Esophagus muscularis mucosa (tissue), 4 donors: ENCODE results near the gene PFDN1. TPM values are rescaled to one million over a fixed set of nuclear protein-coding genes. Genes with fewer than 3 reads are reported as not detected.
A peak's percentile ranks its signal among the peaks of the same experiment; 100 is the strongest.

Source experiments
- DNase-seq: peaks from one replicate; pipeline ENCODE4 v3.0.0-alpha.2; 2017; ENCODE audit errors: extremely low spot score
- H3K27ac ChIP-seq, 4 donors: fragments of 200-600 bp; sonication (generic); replicated peaks in 1 of 4; 1 replicate in 3 of 4; 2 replicates in 1 of 4; pipeline ENCODE4 v1.5.1; 2016 to 2019; ENCODE audit warnings: mild to moderate bottlenecking in 1 of 4
- H3K27me3 ChIP-seq, 4 donors: fragments of 200-600 bp; sonication (generic); one replicate each; pipeline versions ENCODE4 v1.5.1 to v1.6.0; 2016 to 2019
- H3K36me3 ChIP-seq, 4 donors: fragments of 200-600 bp; sonication (generic); one replicate each; pipeline ENCODE4 v1.5.1; 2016 to 2019
- H3K4me1 ChIP-seq, 4 donors: fragments of 200-600 bp; sonication (generic); one replicate each; pipeline ENCODE4 v1.5.1; 2016 to 2019
- H3K4me3 ChIP-seq, 4 donors: fragments of 200-600 bp; sonication (generic); 1 replicate in 2 of 4; 2 replicates in 2 of 4; pipeline ENCODE4 v1.5.1; 2016 to 2019; ENCODE audit warnings: mild to moderate bottlenecking in 4 of 4, moderate library complexity in 1 of 4
- H3K9me3 ChIP-seq, 4 donors: fragments of 200-600 bp; sonication (generic); 1 replicate in 3 of 4; 2 replicates in 1 of 4; pipeline ENCODE4 v1.5.1; 2016 to 2019
- CTCF ChIP-seq, 3 experiments: fragments of 200-600 bp in 2 of 3; fragments of 450-650 bp in 1 of 3; sonication (generic) in 2 of 3; IDR thresholded peaks; one replicate each; pipeline ENCODE4 v1.5.1; 2017 to 2019; ENCODE audit warnings: antibody characterized with exemption in 3 of 3, mild to moderate bottlenecking in 2 of 3, moderate library complexity in 1 of 3
- EP300 ChIP-seq: sonication (generic); formaldehyde crosslinking; IDR thresholded peaks from one replicate; pipeline ENCODE4 v1.6.1; 2017; ENCODE audit warnings: antibody characterized with exemption
- POLR2A ChIP-seq: fragments of 450-650 bp; IDR thresholded peaks from one replicate; pipeline ENCODE4 v1.6.1; 2017; ENCODE audit warnings: antibody characterized with exemption, moderate library complexity, mild to moderate bottlenecking, low read depth
- POLR2AphosphoS5 ChIP-seq, 2 donors: sonication (generic); formaldehyde crosslinking; IDR thresholded peaks; one replicate each; pipeline ENCODE4 v1.6.1; 2017; ENCODE audit warnings: antibody characterized with exemption in 2 of 2
- WGBS: methylation state at CpG from one replicate; pipeline ENCODE4 v1.1.5; 2018; 5-methylcytosine and 5-hydroxymethylcytosine counted together
- intact Hi-C: fragments of 100-400 bp; cut with DNase I; formaldehyde crosslinking; loops from one replicate; pipeline ENCODE4 v1.15.1; 2023
- total RNA-seq, 4 donors: library from RNA; depleted of rRNA; stranded (reverse); fragments of >200 nt; gene quantifications; one replicate each; pipeline versions ENCODE4 v1.1.0 to v1.2.1, GENCODE V29; 2016

The PFDN1 gene
- total RNA-seq, 4 donors from 2014 or later, result 84.8 to 126 (median 101) TPM

GRCh38 chr5:140240987-140241706 is 61.8 kb downstream of the PFDN1 start:
- H3K4me3 ChIP-seq, result no peak overlapping the region
- intact Hi-C loops, result no loop called here
- TF ChIP-seq EP300 (no peak), POLR2AphosphoS5 (IDR thresholded peaks at IDR 0.05) (peak; percentile 64 to 90)
- peaks cover 66 to 68% (median 67%) of the 10 kb centered on the region in 4 donors for H3K4me1 ChIP-seq
- peak; percentile 95 for DNase-seq
- peaks cover 0 to 21% (median 3%) of the 10 kb centered on the region in 4 donors for H3K36me3 ChIP-seq
- H3K27me3 ChIP-seq, result no peaks in the 10 kb centered on the region
- WGBS, result 24% methylated on average over 6 of the region's 9 CpGs
- no peaks in the 10 kb centered on the region for H3K9me3 ChIP-seq
- H3K27ac ChIP-seq, result peak overlapping the region; percentile 64 to 79 (median 70)

- peak overlapping the region; percentile 64 to 79 (median 70) for H3K27ac ChIP-seq
- peaks cover 0 to 17% (median under 1%) of the 10 kb centered on the region in 4 donors for H3K36me3 ChIP-seq
- peaks cover 56 to 57% (median 57%) of the 10 kb centered on the region in 4 donors for H3K4me1 ChIP-seq
- no peaks in the 10 kb centered on the region for H3K9me3 ChIP-seq
- TF ChIP-seq EP300 (no peak), CTCF (IDR thresholded peaks at IDR 0.05) (peak; percentile 60 to 76 (median 60))
- H3K27me3 ChIP-seq, result no peaks in the 10 kb centered on the region
- H3K4me3 ChIP-seq, result no peak overlapping the region
- DNase-seq, result no peak
- 39% methylated on average over 11 of the region's 11 CpGs for WGBS
- intact Hi-C loops, result no loop called here
Measured at GRCh38 chr5:140239939-140240700, 62.8 kb downstream of the PFDN1 start.

- 96% methylated on average over 5 of the region's 5 CpGs for WGBS
- H3K9me3 ChIP-seq, result no peaks in the 10 kb centered on the region
- H3K27me3 ChIP-seq, result no peaks in the 10 kb centered on the region
- intact Hi-C loops, result no loop called here
- peaks cover 49 to 51% (median 50%) of the 10 kb centered on the region in 4 donors for H3K4me1 ChIP-seq
- no peak overlapping the region for H3K4me3 ChIP-seq
- peak overlapping the region in 3 of 4 donors; percentile 64 to 79 (median 72) for H3K27ac ChIP-seq
- peaks cover 0 to 12% (median 0%) of the 10 kb centered on the region in 4 donors for H3K36me3 ChIP-seq
- DNase-seq, result no peak
- TF ChIP-seq POLR2A (no peak), POLR2AphosphoS5 (IDR thresholded peaks at IDR 0.05) (no peak), EP300 (no peak), CTCF (IDR thresholded peaks at IDR 0.05) (no peak)
Measured at GRCh38 chr5:140239461-140239860, 63.4 kb downstream of the PFDN1 start.

GRCh38 chr5:140238756-140239155 is 64.1 kb downstream of the PFDN1 start:
- Histone ChIP-seq H3K27ac (no peak overlapping the region), H3K27me3 (no peaks in the 10 kb centered on the region), H3K9me3 (no peaks in the 10 kb centered on the region), H3K36me3 (peaks cover 0 to 9% (median 0%) of the 10 kb centered on the region in 4 donors), H3K4me1 (peaks cover 42 to 44% (median 43%) of the 10 kb centered on the region in 4 donors), H3K4me3 (no peak overlapping the region)
- WGBS, result 96% methylated on average over 6 of the region's 6 CpGs
- no peak for DNase-seq
- intact Hi-C loops, result no loop called here
- no peak for TF ChIP-seq EP300
- TF ChIP-seq CTCF (IDR thresholded peaks at IDR 0.05), result no peak
- TF ChIP-seq POLR2A, result no peak
- TF ChIP-seq POLR2AphosphoS5 (IDR thresholded peaks at IDR 0.05), result no peak

- no peak overlapping the region for H3K4me3 ChIP-seq
- DNase-seq, result no peak
- peaks cover 25 to 29% (median 27%) of the 10 kb centered on the region in 4 donors for H3K4me1 ChIP-seq
- intact Hi-C loops, result no loop called here
- no peak overlapping the region for H3K27ac ChIP-seq
- H3K36me3 ChIP-seq, result no peaks in the 10 kb centered on the region
- WGBS, result 91% methylated on average over 4 of the region's 6 CpGs
- TF ChIP-seq POLR2AphosphoS5 (IDR thresholded peaks at IDR 0.05) (no peak), CTCF (IDR thresholded peaks at IDR 0.05) (no peak), EP300 (no peak), POLR2A (no peak)
- H3K9me3 ChIP-seq, result no peaks in the 10 kb centered on the region
- H3K27me3 ChIP-seq, result no peaks in the 10 kb centered on the region
Measured at GRCh38 chr5:140236891-140237598, 65.9 kb downstream of the PFDN1 start.
